ENCODE measurements around the gene UNCX.
"Not testable (repeated sequence)": the region's sequence is repeated elsewhere in the genome, so short reads cannot be mapped to it uniquely, and the experiment has no call there.

The UNCX gene

DNA sequence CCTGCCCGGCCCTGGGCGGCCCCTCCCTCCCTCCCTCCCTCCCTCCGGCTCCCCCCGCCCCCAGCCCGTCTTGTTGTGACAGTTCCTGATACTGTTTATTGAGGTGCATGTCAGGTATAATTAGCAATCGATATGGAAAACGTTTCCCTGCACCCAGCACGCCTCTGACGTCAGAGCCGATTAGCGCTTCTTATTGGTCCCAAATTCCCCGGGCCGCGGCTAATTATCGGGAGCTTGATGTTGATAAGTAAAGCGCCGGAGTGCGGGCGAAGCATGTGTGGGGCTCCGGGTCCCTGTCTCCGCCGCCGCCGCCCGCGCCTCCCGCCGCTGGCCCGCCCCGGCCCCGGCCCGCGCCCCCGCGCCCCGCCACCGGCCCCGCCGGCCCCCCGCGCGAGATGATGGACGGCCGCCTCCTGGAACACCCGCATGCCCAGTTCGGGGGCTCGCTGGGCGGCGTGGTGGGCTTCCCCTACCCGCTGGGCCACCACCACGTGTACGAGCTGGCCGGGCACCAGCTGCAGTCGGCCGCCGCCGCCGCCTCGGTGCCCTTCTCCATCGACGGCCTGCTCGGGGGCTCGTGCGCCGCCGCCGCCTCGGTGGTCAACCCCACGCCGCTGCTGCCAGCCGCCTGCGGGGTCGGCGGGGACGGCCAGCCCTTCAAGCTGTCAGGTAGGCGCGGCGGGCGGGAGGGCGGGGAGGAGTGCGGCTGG lies at the start of gene UNCX:
UNCX (plus strand) TSS at position 250 of the 710 bp plus-strand sequence; CDS start at position 396, 146 bp downstream.
- TF ChIP-seq YY1 (IDR thresholded peaks at IDR 0.05; ENCODE audit: insufficient read depth, insufficient read length), result no peak
- TF ChIP-seq ZNF274 (IDR thresholded peaks at IDR 0.05; ENCODE audit: low read depth, low read length), result no peak
- peak; percentile 46 for TF ChIP-seq SUZ12 (IDR thresholded peaks at IDR 0.05; ENCODE audit: extremely low read depth, insufficient read depth, insufficient read length)
- Histone ChIP-seq H3K9ac (ENCODE audit: insufficient read length, low read depth) (no peak within 1 kb of the TSS), H3K4me1 (ENCODE audit: insufficient read depth, insufficient read length) (peaks cover 13% of the 10 kb centered on the region), H3K9me3 (ENCODE audit: insufficient read depth, low read length) (no peaks in the 10 kb centered on the region), H3K27me3 (ENCODE audit: insufficient read depth, insufficient read length) (peaks cover 92% of the 10 kb centered on the region), H3K4me3 (ENCODE audit: insufficient read length, low read depth) (no peak within 1 kb of the TSS), H3K36me3 (ENCODE audit: insufficient read depth, insufficient read length, low read length) (no peaks in the 10 kb centered on the region)
- no peak for DNase-seq (ENCODE audit: low read depth, low spot score)

DNA sequence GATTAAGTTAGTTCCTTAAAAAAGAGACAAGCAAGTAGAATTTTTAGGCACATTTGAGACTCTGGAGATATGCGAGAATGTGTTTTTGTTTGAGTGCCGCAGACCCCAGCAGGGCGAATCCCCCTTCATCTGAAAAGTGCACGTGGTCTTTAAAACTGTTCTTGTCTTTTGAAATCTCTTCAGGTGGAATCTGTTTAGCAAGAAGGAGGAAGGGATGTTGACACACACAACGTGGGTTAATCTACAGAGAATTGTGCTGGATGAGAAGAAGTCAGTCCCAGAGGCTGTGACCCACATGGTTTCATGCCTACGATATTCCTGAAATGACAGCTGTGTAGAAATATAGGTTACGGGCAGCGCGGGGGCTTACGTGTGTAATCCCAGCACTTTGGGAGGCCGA lies 45.5 kb upstream of the UNCX start:
- TF ChIP-seq ZNF274 (IDR thresholded peaks at IDR 0.05; ENCODE audit: low read depth, low read length) (no peak), SUZ12 (IDR thresholded peaks at IDR 0.05; ENCODE audit: extremely low read depth, insufficient read depth, insufficient read length) (no peak), YY1 (IDR thresholded peaks at IDR 0.05; ENCODE audit: insufficient read depth, insufficient read length) (no peak)
- no peak for DNase-seq (ENCODE audit: low read depth, low spot score)
- H3K27me3 ChIP-seq (ENCODE audit: insufficient read depth, insufficient read length), result no peaks in the 10 kb centered on the region
- H3K4me3 ChIP-seq (ENCODE audit: insufficient read length, low read depth), result no peak overlapping the region
- no peak overlapping the region for H3K9ac ChIP-seq (ENCODE audit: insufficient read length, low read depth)
- H3K36me3 ChIP-seq (ENCODE audit: insufficient read depth, insufficient read length, low read length), result no peaks in the 10 kb centered on the region
- H3K4me1 ChIP-seq (ENCODE audit: insufficient read depth, insufficient read length), result no peaks in the 10 kb centered on the region
- no peaks in the 10 kb centered on the region for H3K9me3 ChIP-seq (ENCODE audit: insufficient read depth, low read length)

DNA sequence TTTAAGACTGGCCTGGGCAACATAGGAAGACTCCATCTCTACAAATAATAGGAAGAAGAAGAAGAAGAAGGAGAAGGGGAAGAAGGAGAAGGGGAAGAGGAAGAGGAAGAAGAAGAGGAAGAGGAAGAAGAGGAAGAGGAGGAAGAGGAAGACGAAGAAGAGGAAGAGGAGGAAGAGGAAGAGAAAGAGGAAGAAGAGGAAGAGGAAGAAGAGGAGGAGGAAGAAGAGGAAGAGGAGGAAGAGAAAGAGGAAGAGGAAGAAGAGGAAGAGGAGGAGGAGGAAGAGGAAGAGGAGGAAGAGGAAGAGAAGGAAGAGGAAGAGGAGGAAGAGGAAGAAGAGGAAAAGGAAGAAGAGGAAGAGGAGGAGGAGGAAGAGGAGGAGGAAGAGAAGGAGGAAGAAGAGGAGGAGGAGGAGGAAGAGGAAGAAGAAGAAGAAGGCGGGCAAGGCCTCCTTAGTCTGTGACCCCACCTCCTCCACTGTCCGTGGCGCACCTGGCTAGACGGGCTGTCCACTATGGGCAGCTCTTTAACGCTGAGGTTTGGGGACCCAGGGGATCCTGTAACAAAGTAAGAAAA lies 43.9 kb upstream of the UNCX start:
- Histone ChIP-seq H3K27me3 (ENCODE audit: insufficient read depth, insufficient read length) (no peaks in the 10 kb centered on the region), H3K9ac (ENCODE audit: insufficient read length, low read depth) (no peak overlapping the region), H3K4me1 (ENCODE audit: insufficient read depth, insufficient read length) (no peaks in the 10 kb centered on the region), H3K36me3 (ENCODE audit: insufficient read depth, insufficient read length, low read length) (no peaks in the 10 kb centered on the region), H3K9me3 (ENCODE audit: insufficient read depth, low read length) (no peaks in the 10 kb centered on the region), H3K4me3 (ENCODE audit: insufficient read length, low read depth) (no peak overlapping the region)
- no peak for DNase-seq (ENCODE audit: low read depth, low spot score)
- no peak for TF ChIP-seq ZNF274 (IDR thresholded peaks at IDR 0.05; ENCODE audit: low read depth, low read length)
- no peak for TF ChIP-seq YY1 (IDR thresholded peaks at IDR 0.05; ENCODE audit: insufficient read depth, insufficient read length)
- no peak for TF ChIP-seq SUZ12 (IDR thresholded peaks at IDR 0.05; ENCODE audit: extremely low read depth, insufficient read depth, insufficient read length)

DNA sequence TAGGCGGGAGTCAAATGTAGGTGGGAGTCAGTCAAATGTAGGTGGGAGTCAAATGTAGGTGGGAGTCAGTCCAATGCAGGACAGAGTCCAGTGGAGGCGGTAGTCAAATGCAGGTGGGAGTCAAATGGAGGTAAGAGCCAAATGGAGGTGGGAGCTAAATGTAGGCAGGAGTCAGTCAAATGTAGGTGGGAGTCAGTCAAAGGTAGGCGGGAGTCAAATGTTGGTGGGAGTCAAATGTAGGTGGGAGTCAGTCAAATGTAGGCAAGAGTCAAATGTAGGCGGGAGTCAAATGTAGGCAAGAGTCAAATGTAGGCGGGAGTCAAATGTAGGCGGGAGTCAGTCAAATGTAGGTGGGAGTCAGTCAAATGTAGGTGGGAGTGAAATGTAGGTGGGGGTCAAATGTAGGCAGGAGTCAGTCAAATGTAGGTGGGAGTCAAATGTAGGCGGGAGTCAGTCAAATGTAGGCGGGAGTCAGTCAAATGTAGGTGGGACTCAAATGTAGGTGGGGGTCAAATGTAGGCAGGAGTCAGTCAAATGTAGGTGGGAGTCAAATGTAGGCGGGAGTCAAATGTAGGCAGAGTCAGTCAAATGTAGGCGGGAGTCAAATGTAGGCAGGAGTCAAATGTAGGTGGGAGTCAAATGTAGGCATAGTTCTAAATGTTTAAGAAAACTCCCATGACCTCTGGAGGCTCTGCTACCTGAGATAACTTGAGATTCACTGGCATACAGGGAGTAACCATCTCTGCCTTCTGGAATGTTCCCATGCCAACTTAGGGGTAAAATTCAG lies 42.5 kb upstream of the UNCX start:
- H3K9me3 ChIP-seq (ENCODE audit: insufficient read depth, low read length), result no peaks in the 10 kb centered on the region
- no peaks in the 10 kb centered on the region for H3K36me3 ChIP-seq (ENCODE audit: insufficient read depth, insufficient read length, low read length)
- no peak overlapping the region for H3K9ac ChIP-seq (ENCODE audit: insufficient read length, low read depth)
- H3K4me3 ChIP-seq (ENCODE audit: insufficient read length, low read depth), result no peak overlapping the region
- no peaks in the 10 kb centered on the region for H3K4me1 ChIP-seq (ENCODE audit: insufficient read depth, insufficient read length)
- no peak for DNase-seq (ENCODE audit: low read depth, low spot score)
- TF ChIP-seq SUZ12 (IDR thresholded peaks at IDR 0.05; ENCODE audit: extremely low read depth, insufficient read depth, insufficient read length), result no peak
- no peak for TF ChIP-seq ZNF274 (IDR thresholded peaks at IDR 0.05; ENCODE audit: low read depth, low read length)
- TF ChIP-seq YY1 (IDR thresholded peaks at IDR 0.05; ENCODE audit: insufficient read depth, insufficient read length), result no peak
- H3K27me3 ChIP-seq (ENCODE audit: insufficient read depth, insufficient read length), result no peaks in the 10 kb centered on the region

DNA sequence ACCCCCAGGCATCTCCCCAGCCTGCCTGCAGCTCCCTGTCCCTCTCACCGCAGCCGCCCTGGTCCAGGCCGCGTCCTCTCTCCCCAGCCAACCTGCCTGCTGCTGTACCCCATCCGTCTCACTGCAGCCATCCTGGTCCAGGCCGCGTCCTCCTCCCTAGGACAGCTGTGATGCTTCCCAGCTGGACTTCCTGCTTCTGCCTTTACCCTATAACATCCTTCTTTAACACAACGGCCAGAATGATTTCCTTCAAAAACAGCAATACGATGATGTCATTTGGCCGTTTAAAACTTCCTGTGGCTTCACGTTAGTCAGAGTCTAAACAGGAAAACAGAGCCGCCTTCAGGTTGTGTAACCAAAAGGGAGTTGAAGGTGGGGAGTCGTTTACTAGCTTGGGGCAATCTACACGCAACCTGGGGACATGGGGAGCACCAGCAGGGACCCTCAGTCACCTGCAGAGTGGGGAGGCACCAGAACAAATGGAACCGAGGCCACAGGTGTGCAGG lies 40.4 kb upstream of the UNCX start:
- no peak for TF ChIP-seq YY1 (IDR thresholded peaks at IDR 0.05; ENCODE audit: insufficient read depth, insufficient read length)
- DNase-seq (ENCODE audit: low read depth, low spot score), result no peak
- H3K9me3 ChIP-seq (ENCODE audit: insufficient read depth, low read length), result no peaks in the 10 kb centered on the region
- no peaks in the 10 kb centered on the region for H3K4me1 ChIP-seq (ENCODE audit: insufficient read depth, insufficient read length)
- H3K27me3 ChIP-seq (ENCODE audit: insufficient read depth, insufficient read length), result no peaks in the 10 kb centered on the region
- H3K9ac ChIP-seq (ENCODE audit: insufficient read length, low read depth), result no peak overlapping the region
- H3K4me3 ChIP-seq (ENCODE audit: insufficient read length, low read depth), result no peak overlapping the region
- no peaks in the 10 kb centered on the region for H3K36me3 ChIP-seq (ENCODE audit: insufficient read depth, insufficient read length, low read length)

DNA sequence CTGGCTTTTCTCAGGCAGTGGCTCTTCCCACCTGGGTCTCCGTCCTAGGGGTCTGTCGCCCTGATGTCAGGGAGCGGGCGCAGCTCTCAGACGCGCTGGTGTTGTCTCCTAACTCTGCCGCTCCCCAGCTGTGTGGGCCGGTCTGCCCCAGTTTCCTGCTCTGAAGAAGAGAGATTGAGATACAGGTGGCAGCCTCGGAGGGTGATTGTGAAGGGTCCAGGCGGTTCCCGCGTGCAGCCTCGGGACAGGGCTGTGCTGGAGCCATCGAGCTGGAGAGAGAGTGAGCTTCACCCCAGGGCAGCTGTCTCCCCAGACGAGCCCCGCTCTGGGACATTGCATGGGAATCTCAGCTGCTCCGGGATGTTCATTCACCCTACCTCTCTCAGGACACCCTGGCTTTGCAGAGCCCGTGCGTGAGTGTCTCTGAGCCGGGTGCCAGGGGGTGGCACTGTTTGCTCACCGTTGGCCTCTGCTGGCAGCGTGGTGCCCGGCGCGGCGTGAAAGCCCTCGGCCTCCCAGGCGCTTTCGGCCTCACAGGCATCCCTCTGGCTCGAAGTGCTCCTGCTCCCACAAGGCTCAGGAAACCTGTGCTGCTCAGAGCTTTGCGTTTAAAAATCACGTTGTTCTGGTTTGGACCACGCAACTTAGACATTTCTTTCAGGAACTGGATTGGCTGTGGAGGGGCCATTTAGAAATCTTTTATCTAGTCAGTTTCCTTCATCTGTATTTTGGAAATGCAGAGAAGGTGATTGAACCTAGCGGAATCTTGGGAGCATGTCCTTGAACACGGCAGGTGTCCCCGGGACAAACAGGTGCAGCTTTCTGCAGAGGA lies 38.9 kb upstream of the UNCX start:
- Histone ChIP-seq H3K27me3 (ENCODE audit: insufficient read depth, insufficient read length) (no peaks in the 10 kb centered on the region), H3K9ac (ENCODE audit: insufficient read length, low read depth) (no peak overlapping the region), H3K9me3 (ENCODE audit: insufficient read depth, low read length) (no peaks in the 10 kb centered on the region), H3K36me3 (ENCODE audit: insufficient read depth, insufficient read length, low read length) (no peaks in the 10 kb centered on the region), H3K4me1 (ENCODE audit: insufficient read depth, insufficient read length) (no peaks in the 10 kb centered on the region), H3K4me3 (ENCODE audit: insufficient read length, low read depth) (no peak overlapping the region)
- TF ChIP-seq ZNF274 (IDR thresholded peaks at IDR 0.05; ENCODE audit: low read depth, low read length) (no peak), SUZ12 (IDR thresholded peaks at IDR 0.05; ENCODE audit: extremely low read depth, insufficient read depth, insufficient read length) (no peak), YY1 (IDR thresholded peaks at IDR 0.05; ENCODE audit: insufficient read depth, insufficient read length) (no peak)
- DNase-seq (ENCODE audit: low read depth, low spot score), result no peak

DNA sequence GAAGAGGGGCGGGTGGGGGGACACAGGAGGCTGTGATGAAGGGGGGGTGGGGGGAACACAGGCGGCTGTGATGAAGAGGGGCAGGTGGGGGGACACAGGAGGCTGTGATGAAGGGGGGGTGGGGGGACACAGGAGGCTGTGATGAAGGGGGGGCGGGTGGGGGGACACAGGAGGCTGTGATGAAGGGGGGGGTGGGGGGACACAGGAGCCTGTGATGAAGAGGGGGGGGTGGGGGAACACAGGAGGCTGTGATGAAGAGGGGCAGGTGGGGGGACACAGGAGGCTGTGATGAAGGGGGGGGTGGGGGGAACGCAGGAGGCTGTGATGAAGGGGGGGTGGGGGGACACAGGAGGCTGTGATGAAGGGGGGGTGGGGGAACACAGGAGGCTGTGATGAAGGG lies 36.2 kb upstream of the UNCX start:
- not testable (repeated sequence) for H3K9ac ChIP-seq (ENCODE audit: insufficient read length, low read depth); H3K4me1 ChIP-seq (ENCODE audit: insufficient read depth, insufficient read length); H3K27me3 ChIP-seq (ENCODE audit: insufficient read depth, insufficient read length); H3K9me3 ChIP-seq (ENCODE audit: insufficient read depth, low read length); H3K4me3 ChIP-seq (ENCODE audit: insufficient read length, low read depth); H3K36me3 ChIP-seq (ENCODE audit: insufficient read depth, insufficient read length, low read length); DNase-seq (ENCODE audit: low read depth, low spot score)

All from NT2/D1 (cell line).